Karpas-422 (cell line): ENCODE data around the gene DNAJC10. TPM values are rescaled to one million over a fixed set of nuclear protein-coding genes. Genes with fewer than 3 reads are reported as not detected.

Experiments
- DNase-seq: peaks from one replicate; pipeline ENCODE4 v3.0.0-alpha.2; 2015
- H2AFZ ChIP-seq: fragments of 200-600 bp; sonication (generic); 2 replicates; pipeline ENCODE4 v1.6.1; 2014; ENCODE audit warnings: antibody characterized with exemption, low read length, mixed read lengths
- H3K27ac ChIP-seq: fragments of 200-600 bp; sonication (generic); 2 replicates; pipeline ENCODE4 v1.5.1; 2014; ENCODE audit warnings: mild to moderate bottlenecking, low read length, moderate library complexity
- H3K27me3 ChIP-seq: fragments of 200-600 bp; sonication (generic); 2 replicates; pipeline ENCODE4 v1.6.1; 2014; ENCODE audit warnings: low read length, mixed read lengths
- H3K36me3 ChIP-seq: fragments of 200-600 bp; sonication (generic); 2 replicates; pipeline ENCODE4 v1.6.1; 2014; ENCODE audit warnings: low read length, mixed read lengths; ENCODE audit not compliant: insufficient read depth
- H3K4me1 ChIP-seq: fragments of 200-600 bp; sonication (generic); 2 replicates; pipeline ENCODE4 v1.6.1; 2014; ENCODE audit warnings: mild to moderate bottlenecking, low read length, mixed read lengths
- H3K4me2 ChIP-seq: fragments of 200-600 bp; sonication (generic); 2 replicates; pipeline ENCODE4 v1.6.1; 2014; ENCODE audit warnings: low read length, low read depth, mild to moderate bottlenecking; ENCODE audit not compliant: poor library complexity, severe bottlenecking
- H3K4me3 ChIP-seq: fragments of 200-600 bp; sonication (generic); 2 replicates; pipeline ENCODE4 v1.5.1; 2014; ENCODE audit warnings: mild to moderate bottlenecking, antibody characterized with exemption, low read length, mixed read lengths
- H3K79me2 ChIP-seq: fragments of 200-600 bp; sonication (generic); 2 replicates; pipeline ENCODE4 v1.6.1; 2014; ENCODE audit warnings: mild to moderate bottlenecking, low read length, mixed read lengths
- H3K9ac ChIP-seq: fragments of 200-600 bp; sonication (generic); 2 replicates; pipeline ENCODE4 v1.6.0; 2014; ENCODE audit warnings: low read length
- H3K9me2 ChIP-seq: fragments of 200-600 bp; sonication (generic), shearing (Covaris generic); replicated peaks from 2 replicates; pipeline ENCODE4 v1.6.0; 2014; ENCODE audit warnings: mild to moderate bottlenecking, low read length, moderate library complexity; ENCODE audit not compliant: insufficient read depth
- H3K9me3 ChIP-seq: fragments of 300-700, 200-600 bp; sonication (generic); 2 replicates; pipeline ENCODE4 v1.6.1; 2014; ENCODE audit warnings: low read length, mixed read lengths
- H4K20me1 ChIP-seq: fragments of 200-600 bp; sonication (generic); 2 replicates; pipeline ENCODE4 v1.6.1; 2014; ENCODE audit warnings: mild to moderate bottlenecking, antibody characterized with exemption, low read length, low read depth; ENCODE audit not compliant: insufficient read depth
- total RNA-seq: library from RNA; depleted of rRNA; stranded (reverse); fragments of >200 nt; shearing (Covaris generic); gene quantifications from 2 replicates; pipeline ENCODE4 v1.2.3, GENCODE V29; 2014; ENCODE audit warnings: low replicate concordance; rRNA removed

The DNAJC10 gene, protein sequence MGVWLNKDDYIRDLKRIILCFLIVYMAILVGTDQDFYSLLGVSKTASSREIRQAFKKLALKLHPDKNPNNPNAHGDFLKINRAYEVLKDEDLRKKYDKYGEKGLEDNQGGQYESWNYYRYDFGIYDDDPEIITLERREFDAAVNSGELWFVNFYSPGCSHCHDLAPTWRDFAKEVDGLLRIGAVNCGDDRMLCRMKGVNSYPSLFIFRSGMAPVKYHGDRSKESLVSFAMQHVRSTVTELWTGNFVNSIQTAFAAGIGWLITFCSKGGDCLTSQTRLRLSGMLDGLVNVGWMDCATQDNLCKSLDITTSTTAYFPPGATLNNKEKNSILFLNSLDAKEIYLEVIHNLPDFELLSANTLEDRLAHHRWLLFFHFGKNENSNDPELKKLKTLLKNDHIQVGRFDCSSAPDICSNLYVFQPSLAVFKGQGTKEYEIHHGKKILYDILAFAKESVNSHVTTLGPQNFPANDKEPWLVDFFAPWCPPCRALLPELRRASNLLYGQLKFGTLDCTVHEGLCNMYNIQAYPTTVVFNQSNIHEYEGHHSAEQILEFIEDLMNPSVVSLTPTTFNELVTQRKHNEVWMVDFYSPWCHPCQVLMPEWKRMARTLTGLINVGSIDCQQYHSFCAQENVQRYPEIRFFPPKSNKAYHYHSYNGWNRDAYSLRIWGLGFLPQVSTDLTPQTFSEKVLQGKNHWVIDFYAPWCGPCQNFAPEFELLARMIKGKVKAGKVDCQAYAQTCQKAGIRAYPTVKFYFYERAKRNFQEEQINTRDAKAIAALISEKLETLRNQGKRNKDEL
- 187 and 199 TPM in 2 replicates for total RNA-seq

DNA sequence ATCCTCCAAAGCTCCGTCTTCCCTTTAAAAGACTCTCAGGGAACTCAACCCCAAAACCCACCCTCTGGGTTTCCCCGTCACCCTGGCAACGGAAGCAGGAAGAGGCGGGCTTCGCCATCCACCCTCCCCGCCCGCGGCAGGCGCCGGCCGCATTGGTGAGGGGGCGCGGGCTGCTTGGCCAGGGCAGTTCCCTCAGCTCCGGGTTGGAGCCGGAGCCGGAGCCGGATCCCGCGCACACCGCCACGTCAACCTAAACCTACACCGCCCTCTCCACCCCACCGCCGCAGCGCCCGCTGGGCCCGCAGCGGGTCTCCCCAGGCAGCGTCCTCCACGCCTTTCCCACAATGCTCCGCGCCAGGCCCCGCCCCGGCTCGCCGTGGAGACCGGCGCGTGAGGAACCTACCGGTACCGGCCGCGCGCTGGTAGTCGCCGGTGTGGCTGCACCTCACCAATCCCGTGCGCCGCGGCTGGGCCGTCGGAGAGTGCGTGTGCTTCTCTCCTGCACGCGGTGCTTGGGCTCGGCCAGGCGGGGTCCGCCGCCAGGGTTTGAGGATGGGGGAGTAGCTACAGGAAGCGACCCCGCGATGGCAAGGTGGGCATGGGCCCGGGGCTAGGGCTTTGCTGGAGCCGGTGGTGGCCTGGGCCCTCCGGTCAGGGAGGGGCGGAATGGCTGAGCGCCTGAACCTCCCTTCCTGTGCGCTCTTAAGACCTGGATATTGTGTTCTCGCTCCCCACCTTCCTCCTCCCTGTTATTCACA, at the start of gene DNAJC10:
Gene DNAJC10, plus strand, starts transcription at position 366 of the 758 bp plus-strand sequence. CDS start 1,830 bp downstream, outside the sequence.
- Histone ChIP-seq H2AFZ (peak within 1 kb of the TSS; percentile 79), H3K9ac (peak within 1 kb of the TSS; percentile 98), H3K27me3 (no peaks in the 10 kb centered on the region), H3K9me3 (no peaks in the 10 kb centered on the region), H3K9me2 (no peaks in the 10 kb centered on the region), H3K4me1 (peaks cover 56% of the 10 kb centered on the region), H3K4me2 (peak within 1 kb of the TSS; percentile 85), H3K27ac (peak within 1 kb of the TSS; percentile 97), H3K36me3 (peaks cover 18% of the 10 kb centered on the region; the same call in 1 of the 2 replicates), H4K20me1 (no peaks in the 10 kb centered on the region), H3K79me2 (peaks cover 38% of the 10 kb centered on the region), H3K4me3 (peak within 1 kb of the TSS; percentile 95)
- DNase-seq: peak; percentile 92

DNA sequence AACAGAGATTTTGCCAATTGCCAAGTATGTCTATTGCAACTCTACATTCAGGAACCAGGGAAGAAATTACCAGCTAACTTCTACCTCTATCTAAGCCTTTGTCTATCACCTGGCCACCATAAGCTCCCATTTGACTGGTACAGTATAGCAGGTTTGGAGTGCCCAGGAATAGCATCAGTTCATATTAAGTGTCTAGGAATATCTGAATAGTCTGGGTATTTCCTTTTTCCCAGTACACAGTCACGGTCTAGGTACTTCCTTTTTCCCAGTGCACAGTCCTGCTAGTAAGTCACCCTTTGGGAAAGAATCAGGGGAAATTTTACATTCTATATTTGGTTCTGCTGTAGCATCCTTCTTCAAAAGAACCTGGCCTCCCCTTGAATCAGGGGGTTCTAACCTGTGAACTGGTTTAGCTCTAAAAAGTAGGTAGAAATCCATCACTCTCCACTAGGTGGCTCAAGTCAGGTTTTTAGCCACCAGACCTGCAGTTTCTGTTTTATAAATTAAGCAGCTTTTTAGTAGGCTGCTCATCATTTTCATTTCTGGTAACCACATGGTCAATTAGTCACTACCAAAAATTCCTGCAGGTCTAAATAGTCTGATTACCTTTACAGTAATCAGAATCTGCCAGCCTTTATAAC, 49.3 kb upstream of the DNAJC10 start:
- H3K4me1 ChIP-seq: no peaks in the 10 kb centered on the region
- H3K9ac ChIP-seq: no peak overlapping the region
- H3K9me2 ChIP-seq: no peaks in the 10 kb centered on the region
- no peak overlapping the region for H3K4me2 ChIP-seq
- no peaks in the 10 kb centered on the region for H3K36me3 ChIP-seq
- no peaks in the 10 kb centered on the region for H3K9me3 ChIP-seq
- DNase-seq: peak; percentile 80
- no peak overlapping the region for H3K27ac ChIP-seq
- H3K79me2 ChIP-seq: no peaks in the 10 kb centered on the region
- no peak overlapping the region for H2AFZ ChIP-seq
- H4K20me1 ChIP-seq: no peaks in the 10 kb centered on the region
- no peaks in the 10 kb centered on the region for H3K27me3 ChIP-seq
- no peak overlapping the region for H3K4me3 ChIP-seq

DNA sequence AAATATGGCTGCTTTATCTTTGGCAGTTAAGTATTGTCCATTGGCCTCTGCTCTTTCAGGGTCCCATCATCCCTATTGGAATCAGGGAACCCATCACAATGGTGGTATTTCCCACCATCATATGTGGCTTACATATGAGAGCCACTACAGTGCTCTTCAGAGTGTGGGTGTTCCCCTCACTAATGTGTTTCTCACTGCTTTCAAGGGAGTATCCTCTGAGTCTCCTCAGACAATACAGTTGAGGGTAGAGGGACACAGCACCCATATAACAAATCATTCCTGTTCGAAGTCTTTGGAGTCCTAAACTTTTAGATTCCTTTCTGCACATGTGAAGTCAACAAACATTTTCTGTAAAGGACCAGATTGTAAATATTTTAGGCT, 48.8 kb upstream of the DNAJC10 start:
- Histone ChIP-seq H4K20me1 (no peaks in the 10 kb centered on the region), H3K9ac (no peak overlapping the region), H3K4me2 (no peak overlapping the region), H2AFZ (no peak overlapping the region), H3K27me3 (no peaks in the 10 kb centered on the region), H3K9me2 (no peaks in the 10 kb centered on the region), H3K79me2 (no peaks in the 10 kb centered on the region), H3K36me3 (no peaks in the 10 kb centered on the region), H3K9me3 (no peaks in the 10 kb centered on the region), H3K4me3 (no peak overlapping the region), H3K27ac (no peak overlapping the region), H3K4me1 (no peaks in the 10 kb centered on the region)
- no peak for DNase-seq

DNA sequence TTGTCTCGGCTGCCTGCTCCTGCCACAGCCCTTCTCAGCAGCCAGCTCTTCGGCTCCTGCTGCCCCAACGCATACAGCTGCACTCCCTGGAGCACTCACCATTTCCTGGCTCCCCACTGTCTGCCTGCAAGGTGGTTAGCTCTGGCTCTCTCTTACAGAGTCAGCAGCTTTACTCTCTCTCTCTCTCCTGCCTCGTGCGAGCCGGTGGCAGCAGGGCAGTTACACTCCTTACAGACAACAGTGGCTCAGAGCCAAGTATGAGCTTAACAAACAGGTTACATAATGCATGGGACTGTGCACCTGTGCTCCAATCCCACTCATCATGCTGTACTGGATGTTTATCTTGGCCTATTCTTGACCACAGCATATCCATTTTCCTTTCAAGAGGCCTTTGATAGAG, 47.4 kb upstream of the DNAJC10 start:
- Histone ChIP-seq H3K9me3 (no peaks in the 10 kb centered on the region), H3K27ac (no peak overlapping the region), H3K79me2 (no peaks in the 10 kb centered on the region), H3K4me2 (no peak overlapping the region), H3K36me3 (no peaks in the 10 kb centered on the region), H3K4me1 (no peaks in the 10 kb centered on the region), H3K4me3 (no peak overlapping the region), H4K20me1 (no peaks in the 10 kb centered on the region), H2AFZ (no peak overlapping the region), H3K9ac (no peak overlapping the region), H3K27me3 (no peaks in the 10 kb centered on the region), H3K9me2 (no peaks in the 10 kb centered on the region)
- DNase-seq: no peak

DNA sequence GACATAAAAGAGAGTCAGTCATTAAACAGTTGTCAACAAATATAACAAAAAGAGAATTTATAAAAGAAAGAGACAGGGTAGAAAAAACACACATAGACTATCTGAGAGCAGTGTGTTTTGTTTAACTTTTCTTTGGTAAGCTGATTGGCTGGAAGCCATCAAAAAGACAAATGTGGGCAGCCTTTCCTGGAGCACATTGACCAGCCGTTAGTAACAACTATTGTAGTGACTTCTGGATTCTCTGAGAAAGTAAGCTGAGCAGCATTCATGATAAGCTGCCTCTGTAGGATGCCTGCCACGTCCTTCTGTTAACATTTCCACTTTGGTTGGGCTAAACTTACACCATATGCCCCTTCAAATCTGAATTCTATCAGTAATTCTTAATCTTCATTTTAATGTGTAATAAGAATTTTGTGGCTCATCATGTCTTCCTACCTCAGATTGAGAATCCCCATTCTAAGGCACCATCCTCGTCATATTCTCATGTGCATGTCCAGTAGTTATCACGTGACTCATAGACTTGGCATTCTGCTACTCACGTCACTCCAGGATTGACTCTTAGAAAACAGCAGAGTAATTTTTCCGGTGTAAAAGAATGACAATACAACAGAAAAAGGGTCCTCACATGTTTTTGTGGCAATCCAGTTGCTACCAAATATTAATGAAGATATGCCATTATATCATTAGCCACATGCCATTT, 43.4 kb upstream of the DNAJC10 start:
- no peaks in the 10 kb centered on the region for H4K20me1 ChIP-seq
- no peaks in the 10 kb centered on the region for H3K79me2 ChIP-seq
- H3K9me2 ChIP-seq: no peaks in the 10 kb centered on the region
- no peaks in the 10 kb centered on the region for H3K4me1 ChIP-seq
- H3K9me3 ChIP-seq: no peaks in the 10 kb centered on the region
- no peak overlapping the region for H3K4me3 ChIP-seq
- DNase-seq: no peak
- no peak overlapping the region for H3K9ac ChIP-seq
- no peak overlapping the region for H3K4me2 ChIP-seq
- H2AFZ ChIP-seq: no peak overlapping the region
- no peaks in the 10 kb centered on the region for H3K27me3 ChIP-seq
- H3K36me3 ChIP-seq: no peaks in the 10 kb centered on the region
- no peak overlapping the region for H3K27ac ChIP-seq

DNA sequence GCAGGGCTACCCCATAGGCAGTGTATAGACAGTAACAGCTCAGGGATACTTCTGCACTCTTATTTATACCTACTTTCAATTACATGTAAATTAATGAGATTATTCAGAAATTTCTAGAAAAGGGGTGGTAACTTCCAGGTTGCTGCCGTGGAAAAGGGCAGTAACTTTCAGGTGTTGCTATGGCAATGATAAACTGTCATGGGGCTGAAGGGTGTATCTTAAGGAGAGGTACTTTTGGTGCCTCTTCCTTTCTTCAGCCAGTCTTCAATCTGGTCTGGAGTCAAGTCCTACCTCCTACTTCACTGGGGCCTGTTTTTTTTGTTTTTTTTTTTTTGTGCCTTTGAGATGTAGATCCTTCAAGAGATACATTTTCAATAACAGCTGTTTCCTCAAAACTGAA, 35.2 kb upstream of the DNAJC10 start:
- H4K20me1 ChIP-seq: no peaks in the 10 kb centered on the region
- H3K4me2 ChIP-seq: no peak overlapping the region
- no peaks in the 10 kb centered on the region for H3K9me2 ChIP-seq
- H3K9me3 ChIP-seq: no peaks in the 10 kb centered on the region
- H3K9ac ChIP-seq: no peak overlapping the region
- no peaks in the 10 kb centered on the region for H3K27me3 ChIP-seq
- DNase-seq: no peak
- no peaks in the 10 kb centered on the region for H3K79me2 ChIP-seq
- H3K27ac ChIP-seq: no peak overlapping the region
- H2AFZ ChIP-seq: no peak overlapping the region
- H3K4me3 ChIP-seq: no peak overlapping the region
- H3K4me1 ChIP-seq: no peaks in the 10 kb centered on the region
- H3K36me3 ChIP-seq: no peaks in the 10 kb centered on the region

DNA sequence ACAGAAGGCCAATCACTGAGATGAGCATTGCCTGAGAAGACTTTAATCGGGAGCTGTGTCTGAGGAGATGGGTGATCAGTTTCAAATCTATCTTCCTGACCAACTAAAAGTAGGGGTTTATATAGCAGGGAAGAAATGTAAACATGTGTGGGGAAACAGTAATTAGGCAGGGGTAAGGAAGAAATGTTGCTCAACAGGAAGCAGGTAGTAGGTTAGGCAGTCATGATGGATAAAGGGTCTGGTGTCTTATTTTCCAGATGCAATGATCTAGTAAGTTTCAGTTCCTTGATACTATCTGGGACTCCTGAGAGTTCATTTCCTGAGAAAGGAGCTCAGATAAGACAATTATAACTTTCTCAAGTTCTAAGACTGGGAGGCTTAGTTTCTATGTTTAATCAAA, 33.8 kb upstream of the DNAJC10 start:
- no peaks in the 10 kb centered on the region for H3K4me1 ChIP-seq
- H3K79me2 ChIP-seq: no peaks in the 10 kb centered on the region
- no peaks in the 10 kb centered on the region for H3K9me2 ChIP-seq
- H4K20me1 ChIP-seq: no peaks in the 10 kb centered on the region
- no peaks in the 10 kb centered on the region for H3K36me3 ChIP-seq
- no peaks in the 10 kb centered on the region for H3K27me3 ChIP-seq
- no peak overlapping the region for H3K9ac ChIP-seq
- H3K9me3 ChIP-seq: no peaks in the 10 kb centered on the region
- H2AFZ ChIP-seq: no peak overlapping the region
- no peak overlapping the region for H3K27ac ChIP-seq
- H3K4me2 ChIP-seq: no peak overlapping the region
- no peak for DNase-seq
- no peak overlapping the region for H3K4me3 ChIP-seq
